Common myeloid progenitor, CD34-positive (primary cell): ENCODE measurements around the gene ANKZF1.

Source experiments
- CTCF ChIA-PET: fragments of 350-600 bp; sonication (Branson Sonifier 250); formaldehyde crosslinking; loops from one replicate; lab custom pipeline; 2021; ENCODE audit warnings: antibody characterized with exemption; lab: Charles Lee
- POLR2A ChIA-PET: fragments of 350-600 bp; sonication (Branson Sonifier 250); formaldehyde crosslinking; loops from one replicate; lab custom pipeline; 2021; ENCODE audit warnings: antibody characterized with exemption; lab: Charles Lee
- DNase-seq, 3 donors: peaks; one replicate each; pipeline versions ENCODE4 v3.0.0 to v3.0.0-alpha.2; 2013
- H3K27ac ChIP-seq, 2 experiments: 1 replicate in 1 of 2; 2 replicates in 1 of 2; pipeline ENCODE4 v1.7.0; 2013; ENCODE audit warnings: inconsistent platforms in 2 of 2, low read length in 2 of 2, mild to moderate bottlenecking in 2 of 2, low read depth in 1 of 2, moderate library complexity in 1 of 2; ENCODE audit not compliant: severe bottlenecking in 2 of 2, insufficient read depth in 1 of 2, poor library complexity in 1 of 2
- H3K27me3 ChIP-seq, 5 experiments: replicated peaks in 2 of 5; 1 replicate in 3 of 5; 2 replicates in 2 of 5; pipeline versions ENCODE4 v1.6.1 to v1.7.0; 2013; ENCODE audit warnings: low read length in 4 of 5, mild to moderate bottlenecking in 2 of 5, moderate library complexity in 2 of 5, inconsistent platforms in 1 of 5; ENCODE audit not compliant: insufficient read depth in 5 of 5, control insufficient read depth in 4 of 5
- H3K36me3 ChIP-seq, 4 experiments: 1 replicate in 2 of 4; 2 replicates in 2 of 4; pipeline versions ENCODE4 v1.6.1 to v1.7.0; 2013; ENCODE audit warnings: low read length in 3 of 4, control low read depth in 1 of 4, mild to moderate bottlenecking in 1 of 4; ENCODE audit not compliant: control insufficient read depth in 4 of 4, insufficient read depth in 4 of 4
- H3K4me1 ChIP-seq, 4 experiments: 1 replicate in 3 of 4; 2 replicates in 1 of 4; pipeline versions ENCODE4 v1.6.1 to v1.7.1; 2013; ENCODE audit warnings: low read length in 3 of 4, mild to moderate bottlenecking in 3 of 4, control low read depth in 1 of 4, inconsistent platforms in 1 of 4, moderate library complexity in 1 of 4; ENCODE audit not compliant: control insufficient read depth in 4 of 4, insufficient read depth in 4 of 4; ENCODE audit errors: control extremely low read depth in 1 of 4
- H3K4me3 ChIP-seq, 7 experiments: 1 replicate in 4 of 7; 2 replicates in 3 of 7; pipeline versions ENCODE4 v1.5.1 to v1.7.0; 2013; ENCODE audit warnings: mild to moderate bottlenecking in 7 of 7, low read length in 6 of 7, moderate library complexity in 6 of 7, inconsistent platforms in 2 of 7, low read depth in 2 of 7, control low read depth in 1 of 7; ENCODE audit not compliant: insufficient read depth in 4 of 7, control insufficient read depth in 1 of 7; ENCODE audit errors: extremely low read depth in 1 of 7
- H3K9me3 ChIP-seq, 5 experiments: 1 replicate in 4 of 5; 2 replicates in 1 of 5; pipeline versions ENCODE4 v1.6.1 to v1.7.1; 2013; ENCODE audit warnings: low read length in 4 of 5, mild to moderate bottlenecking in 2 of 5, inconsistent platforms in 1 of 5, low read depth in 1 of 5, moderate library complexity in 1 of 5; ENCODE audit not compliant: control insufficient read depth in 4 of 5, insufficient read depth in 2 of 5; ENCODE audit errors: control extremely low read depth in 1 of 5
- WGBS: methylation state at CpG from one replicate; pipeline ENCODE4 v1.1.5; 2013; ENCODE audit not compliant: insufficient coverage; 5-methylcytosine and 5-hydroxymethylcytosine counted together

The ANKZF1 gene

GRCh38 chr2:219213486-219214071 is 16.0 kb upstream of the ANKZF1 start:
- peaks cover 12 to 50% (median 48%) of the 10 kb centered on the region in 4 experiments for H3K4me1 ChIP-seq
- H3K9me3 ChIP-seq = no peaks in the 10 kb centered on the region
- H3K27me3 ChIP-seq = no peaks in the 10 kb centered on the region
- H3K4me3 ChIP-seq = no peak overlapping the region
- H3K27ac ChIP-seq = no peak overlapping the region
- ChIA-PET CTCF (interaction anchor here (0.9 to 17.2 kb wide), 9 partner anchors 15 to 86 kb away, joined by 3 to 238 read pairs (median 28); partner anchors contain the start of genes ANKZF1, ATG9A, CNPPD1 and GLB1L), POLR2A (no interaction called here)
- 98% methylated on average over 10 of the region's 10 CpGs for WGBS
- peaks cover 2 to 14% (median 10%) of the 10 kb centered on the region in 4 experiments for H3K36me3 ChIP-seq
- DNase-seq = no peak

GRCh38 chr2:219214141-219214540 is 15.5 kb upstream of the ANKZF1 start:
- no peaks in the 10 kb centered on the region for H3K9me3 ChIP-seq
- H3K27ac ChIP-seq = no peak overlapping the region
- H3K36me3 ChIP-seq = peaks cover 2 to 10% (median 10%) of the 10 kb centered on the region in 4 experiments
- H3K27me3 ChIP-seq = no peaks in the 10 kb centered on the region
- H3K4me3 ChIP-seq = no peak overlapping the region
- 97% methylated on average over 9 of the region's 15 CpGs for WGBS
- H3K4me1 ChIP-seq = peaks cover 8 to 50% (median 48%) of the 10 kb centered on the region in 4 experiments
- no peak for DNase-seq
- ChIA-PET CTCF (interaction anchor here (1.0 to 17.2 kb wide), 8 partner anchors 10 to 81 kb away, joined by 3 to 238 read pairs (median 22); partner anchors contain the start of genes ANKZF1, ATG9A, CNPPD1 and NHEJ1), POLR2A (no interaction called here)

- H3K4me1 ChIP-seq = peaks cover 5 to 50% (median 44%) of the 10 kb centered on the region in 4 experiments
- 97% methylated on average over 5 of the region's 6 CpGs for WGBS
- H3K27ac ChIP-seq = no peak overlapping the region
- no peaks in the 10 kb centered on the region for H3K27me3 ChIP-seq
- ChIA-PET CTCF (interaction anchor here (0.6 to 17.2 kb wide), 10 partner anchors 11 to 80 kb away, joined by 3 to 238 read pairs (median 10); partner anchors contain the start of genes ANKZF1, ATG9A, CNPPD1 and NHEJ1), POLR2A (no interaction called here)
- H3K4me3 ChIP-seq = no peak overlapping the region
- no peaks in the 10 kb centered on the region for H3K9me3 ChIP-seq
- DNase-seq = no peak
- peaks cover 2 to 11% (median 10%) of the 10 kb centered on the region in 4 experiments for H3K36me3 ChIP-seq
Measured at GRCh38 chr2:219214786-219215185, 14.8 kb upstream of the ANKZF1 start.

- 96% methylated on average over 27 of the region's 27 CpGs for WGBS
- no peak overlapping the region for H3K27ac ChIP-seq
- ChIA-PET CTCF (interaction anchor here (1.1 to 17.2 kb wide), 9 partner anchors 10 to 62 kb away, joined by 3 to 238 read pairs (median 6); partner anchors contain the start of genes ANKZF1, ATG9A, CNPPD1 and NHEJ1), POLR2A (no interaction called here)
- peaks cover 0 to 41% (median 32%) of the 10 kb centered on the region in 4 experiments for H3K4me1 ChIP-seq
- no peaks in the 10 kb centered on the region for H3K9me3 ChIP-seq
- H3K36me3 ChIP-seq = peaks cover 5 to 24% (median 18%) of the 10 kb centered on the region in 4 experiments
- H3K27me3 ChIP-seq = no peaks in the 10 kb centered on the region
- no peak for DNase-seq
- no peak overlapping the region for H3K4me3 ChIP-seq
Measured at GRCh38 chr2:219215871-219216534, 13.6 kb upstream of the ANKZF1 start.

GRCh38 chr2:219216535-219216915 is 13.1 kb upstream of the ANKZF1 start:
- Histone ChIP-seq H3K27ac (no peak overlapping the region), H3K9me3 (no peaks in the 10 kb centered on the region), H3K36me3 (peaks cover 7 to 29% (median 22%) of the 10 kb centered on the region in 4 experiments), H3K27me3 (no peaks in the 10 kb centered on the region), H3K4me1 (peaks cover 0 to 37% (median 27%) of the 10 kb centered on the region in 4 experiments), H3K4me3 (no peak overlapping the region)
- WGBS = 95% methylated on average over 5 of the region's 6 CpGs
- POLR2A ChIA-PET = no interaction called here
- DNase-seq = no peak
- CTCF ChIA-PET = interaction anchor here (1.1 to 17.2 kb wide), 9 partner anchors 8 to 78 kb away, joined by 3 to 238 read pairs (median 12); partner anchors contain the start of genes ANKZF1, ATG9A, CNPPD1 and NHEJ1

GRCh38 chr2:219218217-219218731 is 11.3 kb upstream of the ANKZF1 start:
- Histone ChIP-seq H3K27me3 (no peaks in the 10 kb centered on the region), H3K27ac (peak overlapping the region in 1 of 2 experiments; percentile 25), H3K9me3 (no peaks in the 10 kb centered on the region), H3K4me3 (peak overlapping the region in 6 of 7 experiments; percentile 18 to 77 (median 62)), H3K4me1 (peaks cover 0 to 37% (median 27%) of the 10 kb centered on the region in 4 experiments), H3K36me3 (peaks cover 11 to 40% (median 35%) of the 10 kb centered on the region in 4 experiments)
- ChIA-PET CTCF (interaction anchor here (1.0 to 17.2 kb wide), 5 partner anchors 10 to 61 kb away, joined by 3 to 238 read pairs (median 3); partner anchors contain the start of genes CNPPD1, DNAJB2 and SLC23A3), POLR2A (interaction anchor here (1.0 kb wide), 2 partner anchors 11 to 27 kb away, joined by 3 to 4 read pairs; partner anchors contain the start of genes ANKZF1, ATG9A, GLB1L and STK16)
- DNase-seq = peak in 1 of 3 donors; percentile 24
- WGBS = 0% methylated on average over 34 of the region's 37 CpGs
